GM23338 (cell line): ENCODE data around the gene COX6B2.

Experiments
- CTCF ChIP-seq, 2 experiments: fragments of 200-600 bp in 1 of 2; sonication (generic) in 1 of 2; conservative IDR thresholded peaks; 2 replicates each; pipeline versions ENCODE4 v1.5.1 to v1.6.1; 2016 to 2017; ENCODE audit warnings: antibody characterized with exemption in 2 of 2, low read depth in 2 of 2, mild to moderate bottlenecking in 2 of 2, moderate library complexity in 1 of 2
- EZH2 ChIP-seq: fragments of 200-600 bp; sonication (generic); IDR thresholded peaks from one replicate; pipeline ENCODE4 v1.8.0; 2017; ENCODE audit warnings: antibody characterized with exemption, mild to moderate bottlenecking, low read depth; ENCODE audit not compliant: unreplicated experiment
- EZH2phosphoT487 ChIP-seq: fragments of 200-600 bp; sonication (generic); IDR thresholded peaks from one replicate; pipeline ENCODE4 v1.8.1; 2018; ENCODE audit warnings: antibody characterized with exemption; ENCODE audit not compliant: unreplicated experiment
- JUNB ChIP-seq: IDR thresholded peaks from one replicate; pipeline ENCODE4 v1.6.1; 2016; ENCODE audit warnings: antibody characterized with exemption; ENCODE audit not compliant: unreplicated experiment
- POLR2AphosphoS5 ChIP-seq: IDR thresholded peaks from 2 replicates; pipeline ENCODE4 v1.6.1; 2016; ENCODE audit warnings: antibody characterized with exemption, low read depth
- REST ChIP-seq: IDR thresholded peaks from one replicate; pipeline ENCODE4 v1.6.1; 2018; ENCODE audit warnings: antibody characterized with exemption; ENCODE audit not compliant: unreplicated experiment

DNA sequence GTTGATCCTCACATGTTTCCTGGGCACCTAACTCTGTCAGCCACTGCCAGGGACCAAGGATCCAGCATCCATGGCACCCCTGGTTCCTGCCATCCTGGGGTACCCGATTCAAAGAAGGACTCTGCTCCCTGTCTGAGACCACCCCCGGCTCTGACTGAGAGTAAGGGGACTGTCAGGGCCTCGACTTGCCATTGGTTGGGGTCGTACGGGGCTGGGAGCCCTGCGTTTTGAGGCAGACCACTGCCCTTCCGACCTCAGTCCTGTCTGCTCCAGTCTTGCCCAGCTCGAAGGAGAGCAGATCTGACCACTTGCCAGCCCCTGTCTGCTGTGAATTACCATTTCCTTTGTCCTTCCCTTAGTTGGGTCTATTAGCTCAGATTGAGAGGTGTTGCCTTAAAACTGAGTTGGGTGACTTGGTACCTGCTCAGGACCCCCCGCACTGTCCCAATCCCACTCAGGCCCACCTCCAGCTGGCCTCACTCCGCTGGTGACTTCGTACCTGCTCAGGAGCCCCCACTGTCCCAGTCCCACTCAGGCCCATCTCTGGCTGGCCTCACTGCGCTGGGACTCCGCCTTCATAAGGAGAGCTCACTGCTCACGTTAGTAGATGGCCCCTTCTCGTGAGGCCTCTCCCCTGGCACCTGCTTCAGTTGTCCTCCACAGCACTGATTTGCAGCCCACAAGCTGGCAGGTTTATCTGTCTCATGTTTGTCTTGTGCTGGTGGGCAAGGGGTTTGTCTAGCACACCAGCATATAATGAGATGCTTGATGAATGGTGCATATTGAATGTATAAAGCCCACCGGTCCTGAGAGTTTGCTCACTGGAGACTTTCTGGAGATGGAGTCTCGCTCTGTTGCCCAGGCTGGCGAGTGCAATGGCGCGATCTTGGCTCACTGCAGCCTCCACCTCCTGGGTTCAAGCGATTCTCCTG lies 35.1 kb upstream of the COX6B2 start:
- TF ChIP-seq EZH2 = no peak
- TF ChIP-seq POLR2AphosphoS5 = peak; percentile 54
- no peak for TF ChIP-seq CTCF (conservative IDR thresholded peaks at IDR 0.05; ENCODE audit: low read depth in 2 of 2)
- TF ChIP-seq JUNB = no peak
- TF ChIP-seq REST = no peak
- no peak for TF ChIP-seq EZH2phosphoT487
